GM04504 (cell line): Measurements from ENCODE around the gene CORO6.

Experiments used
- DNase-seq: peaks from one replicate; pipeline ENCODE4 v3.0.0-alpha.2; 2012; ENCODE audit warnings: low read depth

CORO6 gene

DNA sequence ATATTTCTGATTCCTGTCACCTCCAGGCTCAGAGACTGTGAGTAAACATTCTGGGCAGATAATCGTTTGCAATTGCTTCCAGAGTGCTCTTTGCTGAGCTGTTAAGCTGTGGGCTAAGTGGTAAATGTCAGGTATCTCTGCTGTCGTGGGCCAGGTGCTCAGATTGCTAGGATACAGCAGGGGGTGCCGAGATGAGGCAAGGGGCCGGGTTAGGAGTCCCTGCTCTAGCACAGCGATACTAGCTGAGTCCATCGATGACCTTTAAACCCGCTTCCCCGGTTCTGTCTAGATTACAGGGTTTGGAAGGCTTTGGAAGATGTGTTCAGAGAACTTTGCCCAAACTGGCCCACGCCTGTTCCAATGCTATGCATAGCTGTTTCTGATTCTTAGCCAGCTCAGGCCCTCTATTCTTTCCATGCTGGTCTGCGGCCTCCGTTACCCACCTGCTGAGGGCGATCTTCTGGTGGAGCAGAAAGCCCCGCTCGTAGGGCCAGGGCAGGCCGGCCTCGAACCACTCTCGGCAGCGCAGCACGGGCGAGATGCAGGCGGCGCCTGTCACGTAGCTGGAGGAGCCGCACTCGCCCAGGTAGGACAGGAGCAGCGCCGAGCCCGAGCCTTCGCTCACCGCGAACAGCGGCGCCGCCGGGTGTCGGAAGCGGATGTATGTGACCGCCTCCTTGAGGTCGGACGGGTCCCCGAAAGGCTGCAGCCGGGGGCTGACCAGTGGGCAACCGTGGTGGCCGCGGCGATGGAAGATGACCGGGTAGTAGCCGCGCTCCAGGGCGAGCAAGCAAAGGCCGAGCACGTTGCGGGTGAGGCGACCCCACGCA is 56.9 kb downstream of the CORO6 start:
- DNase-seq = no peak
